22Rv1 (cell line): ENCODE data around the gene GRXCR2.

ENCODE experiments used
- CTCF ChIP-seq: fragments of 450-650 bp; IDR thresholded peaks from 2 replicates; pipeline ENCODE4 v1.5.1; 2017; ENCODE audit warnings: mild to moderate bottlenecking
- ZFX ChIP-seq: fragments of 450-650 bp; IDR thresholded peaks from 2 replicates; pipeline ENCODE4 v1.6.1; 2017; ENCODE audit warnings: antibody characterized with exemption, borderline replicate concordance

- TF ChIP-seq CTCF (no peak), ZFX (no peak)
These were observed 48.8 kb downstream of the GRXCR2 start for GRCh38 chr5:145824040-145824439.
